ACHN (cell line): ENCODE results near the gene SMCO3.

Experiments used
- DNase-seq: peaks from one replicate; pipeline ENCODE4 v3.0.0-alpha.2; 2015
- in situ Hi-C: cut with HindIII; loops from 2 replicates; pipeline ENCODE4 v1.10.0; 2017; ENCODE audit warnings: low sequenced_read_pairs, low pct_ligation_motif_present, low pct_unique_long_range_greater_than_20kb

Gene SMCO3

DNA sequence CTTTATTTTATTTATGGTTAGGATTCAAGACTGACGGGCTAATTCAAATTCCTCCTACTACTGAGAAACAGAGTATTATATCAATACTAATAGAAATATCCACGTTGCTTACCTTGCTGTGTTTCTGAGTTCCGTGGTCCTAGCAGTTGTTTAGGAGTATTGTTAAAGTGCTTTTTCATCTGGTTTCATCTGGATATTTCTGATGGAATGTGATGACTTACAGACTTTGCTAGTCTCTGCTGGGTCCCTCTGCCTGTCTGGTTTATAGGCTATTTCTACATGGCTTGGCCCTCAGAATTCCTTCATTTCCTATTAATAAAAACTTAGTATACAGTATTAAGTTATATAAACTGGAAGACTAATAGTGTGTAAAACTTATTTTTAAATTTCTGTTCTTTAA, at the start of gene SMCO3:
Gene SMCO3, minus strand, starts transcription at position 169 of the 400 bp plus-strand sequence. CDS start 7,502 bp downstream, outside the sequence.
- in situ Hi-C loops = no loop called here
- no peak for DNase-seq

DNA sequence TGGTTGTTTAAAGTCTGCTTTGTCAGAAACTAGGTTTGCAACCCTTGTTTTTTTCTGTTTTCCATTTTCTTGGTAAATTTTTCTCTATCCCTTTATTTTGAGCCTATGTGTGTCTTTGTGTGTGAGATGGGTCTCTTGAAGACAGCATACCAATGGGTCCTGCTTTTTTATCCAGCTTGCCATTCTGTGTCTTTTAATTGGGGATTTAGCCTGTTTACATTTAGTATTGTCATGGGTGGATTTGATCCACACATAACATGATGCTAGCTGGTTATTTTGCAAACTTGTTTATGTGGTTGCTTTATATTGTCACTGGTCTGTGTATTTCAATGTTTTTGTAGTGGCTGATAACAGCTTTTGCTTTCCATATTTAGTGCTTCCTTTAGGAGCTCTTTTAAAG, 46.5 kb upstream of the SMCO3 start:
- no peak for DNase-seq
- in situ Hi-C loops = no loop called here

DNA sequence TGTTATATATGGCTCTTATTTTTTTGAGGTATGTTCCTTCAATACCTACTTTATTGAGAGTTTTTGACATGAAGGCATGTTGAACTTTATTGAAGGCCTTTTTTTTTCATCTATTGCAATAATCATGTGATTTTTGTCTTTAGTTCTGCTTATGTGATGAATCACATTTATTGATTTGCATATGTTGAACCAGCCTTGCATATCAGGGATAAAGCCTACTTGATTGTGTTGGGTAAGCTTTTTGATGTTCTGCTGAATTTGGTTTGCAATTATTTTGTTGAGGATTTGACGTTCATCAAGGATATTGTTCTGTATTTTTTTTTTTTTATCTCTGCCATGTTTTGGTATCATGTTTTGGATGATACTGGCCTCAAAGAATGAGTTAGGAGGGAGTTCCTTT, 44.5 kb upstream of the SMCO3 start:
- DNase-seq = no peak
- in situ Hi-C loops = no loop called here

DNA sequence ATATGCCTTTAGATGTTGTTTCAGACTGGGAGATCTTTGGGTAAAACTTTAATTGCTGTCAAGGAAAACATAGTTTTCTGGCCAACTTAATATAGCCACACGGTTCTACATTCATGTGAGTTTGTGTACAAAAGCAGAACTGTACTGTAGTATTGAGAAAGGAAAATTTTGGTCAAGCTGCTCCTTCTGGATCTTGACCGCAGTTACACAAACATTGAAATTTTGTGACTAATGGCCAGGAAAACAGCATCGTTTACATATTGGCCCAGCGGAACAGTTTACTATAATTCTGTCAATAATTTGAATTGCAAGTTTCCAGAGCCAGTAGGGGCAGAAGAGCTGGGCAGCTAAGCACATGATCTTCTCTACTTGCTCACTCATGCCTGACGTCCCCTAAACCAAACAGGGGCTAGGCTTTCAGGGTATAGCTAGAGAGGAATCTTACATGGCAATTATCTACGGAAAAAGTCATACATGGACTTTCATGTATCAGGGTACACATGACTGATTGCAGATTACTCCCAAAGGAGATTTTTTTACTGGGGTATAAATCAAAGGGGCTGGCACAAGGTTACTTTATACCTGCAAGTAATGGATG, 40.7 kb upstream of the SMCO3 start:
- DNase-seq = no peak
- in situ Hi-C loops = no loop called here

DNA sequence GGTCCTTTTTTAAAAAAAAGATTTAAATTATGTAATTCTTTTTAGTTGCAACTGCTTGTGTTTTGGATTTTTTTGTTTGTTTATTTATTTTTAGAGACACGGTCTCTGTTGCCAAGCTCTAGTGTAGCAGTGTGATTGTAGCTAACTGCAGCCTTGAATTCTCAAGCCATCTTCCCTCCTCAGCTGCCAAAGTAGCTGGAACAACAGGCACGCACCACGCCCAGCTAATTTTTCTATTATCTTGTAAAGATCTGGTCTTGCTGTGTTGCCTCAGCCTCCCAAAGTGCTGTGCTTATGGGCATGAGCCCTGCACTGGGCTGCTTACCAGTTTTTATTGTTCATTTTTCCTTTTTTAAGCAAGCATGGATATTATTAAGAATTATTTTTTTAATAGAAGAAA, 40.0 kb upstream of the SMCO3 start:
- DNase-seq = no peak
- in situ Hi-C loops = no loop called here

DNA sequence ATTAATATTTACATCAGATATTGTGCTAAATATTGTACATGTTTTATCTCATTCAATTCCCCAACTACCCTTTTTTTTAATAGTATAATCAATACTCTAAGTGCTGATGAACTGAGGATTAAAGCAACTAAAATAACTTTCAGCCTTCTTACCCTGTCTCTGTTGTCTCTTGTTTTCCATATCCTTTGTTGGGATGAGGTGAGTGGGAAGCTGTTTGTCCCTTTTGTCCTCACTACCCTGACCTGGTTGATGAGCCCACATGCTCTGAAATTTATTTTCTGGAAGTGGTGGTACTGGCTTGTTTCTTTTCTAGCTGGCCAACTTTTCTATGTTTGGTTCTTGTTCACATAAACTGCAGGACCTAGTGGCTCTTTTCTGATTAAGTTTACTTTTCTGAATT, 38.9 kb upstream of the SMCO3 start:
- no peak for DNase-seq
- in situ Hi-C loops = no loop called here

DNA sequence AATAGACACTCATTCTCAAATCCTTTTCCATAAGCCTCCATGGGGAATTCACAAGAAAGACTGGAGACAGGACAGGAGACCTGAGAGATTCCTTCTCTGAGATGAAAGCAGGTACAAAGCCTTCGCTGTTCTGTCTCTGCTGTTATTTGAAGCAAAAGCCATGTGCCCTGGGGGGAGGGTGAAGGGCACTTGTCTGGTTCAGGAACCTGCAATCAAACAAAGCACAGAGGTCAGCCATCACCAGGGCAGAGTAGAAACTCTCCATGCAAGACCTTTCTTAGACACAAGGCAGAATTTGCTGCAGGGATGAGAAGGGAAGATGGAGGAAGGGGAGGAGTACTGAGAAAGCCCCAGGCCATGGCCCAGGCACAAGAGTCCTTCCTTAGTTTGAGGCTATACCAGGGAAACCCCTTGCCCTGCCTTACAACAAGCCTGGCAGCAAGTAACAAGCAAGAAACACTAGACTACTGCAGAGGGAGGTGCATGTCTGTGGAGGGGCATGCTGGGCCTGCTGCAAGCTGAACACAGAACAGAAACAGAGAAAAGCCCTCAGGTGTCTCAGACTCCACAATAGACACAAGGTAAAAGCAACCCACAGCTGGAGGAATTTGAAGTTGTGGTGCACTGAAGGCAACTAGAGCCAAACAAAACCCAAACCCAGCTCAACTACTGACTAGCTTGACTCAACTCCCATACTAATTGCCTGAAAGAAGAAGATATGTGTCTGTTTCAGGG, 37.1 kb upstream of the SMCO3 start:
- in situ Hi-C loops = no loop called here
- DNase-seq = no peak

DNA sequence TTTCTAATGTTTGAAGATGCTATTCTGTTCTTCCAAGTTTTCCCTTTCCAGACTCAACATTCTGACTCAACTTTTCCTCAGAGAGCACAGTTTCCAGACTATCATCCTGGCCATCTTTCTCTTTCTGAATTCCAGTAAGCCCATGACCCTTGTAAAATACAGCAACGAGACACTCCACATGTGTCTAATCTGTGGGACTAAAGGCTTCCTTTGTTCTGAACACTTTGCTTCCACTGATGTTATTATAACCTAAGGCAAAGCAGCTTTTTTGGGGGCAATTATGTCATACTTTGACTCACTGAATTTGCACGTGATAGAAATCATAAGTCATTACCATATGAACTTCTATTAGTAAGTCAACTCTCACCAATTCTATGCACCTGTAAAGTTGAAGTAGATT, 35.7 kb upstream of the SMCO3 start:
- in situ Hi-C loops = no loop called here

DNA sequence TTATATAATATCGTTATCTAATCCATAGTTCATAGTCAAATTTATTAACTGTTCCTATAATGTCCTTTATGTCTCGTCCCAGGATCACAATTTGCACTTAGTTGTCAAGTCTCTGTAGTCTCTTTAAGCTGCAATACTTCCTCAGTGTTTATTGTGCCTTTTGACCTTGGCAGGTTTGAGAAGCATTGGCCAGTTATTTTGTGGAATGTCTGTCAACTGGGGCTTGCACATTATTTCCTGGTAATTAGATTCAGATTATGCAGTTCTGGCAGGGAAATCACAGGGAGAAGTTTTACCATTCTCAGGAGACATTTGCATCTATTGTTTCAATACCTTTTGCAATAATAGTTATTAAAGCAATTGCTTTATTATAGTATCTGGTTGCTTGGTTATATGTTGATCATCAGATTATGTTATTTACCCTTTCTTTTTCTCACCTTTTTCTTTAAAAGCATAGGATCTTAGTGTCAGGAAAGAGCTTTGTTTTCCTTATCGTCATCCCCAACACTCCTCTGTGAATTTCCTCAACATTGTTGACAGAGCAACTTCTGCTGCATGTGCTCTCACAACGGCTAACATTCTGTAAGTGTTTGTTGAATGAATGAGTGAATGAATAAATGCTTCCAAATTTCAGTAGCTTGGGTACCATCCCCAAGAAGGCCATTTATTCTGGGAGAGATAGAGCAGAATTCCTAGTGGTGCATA, 33.0 kb upstream of the SMCO3 start:
- DNase-seq = no peak
- in situ Hi-C loops = no loop called here

More for the DNA sequence above, 35.7 kb upstream of the SMCO3 start:
- DNase-seq = no peak

DNA sequence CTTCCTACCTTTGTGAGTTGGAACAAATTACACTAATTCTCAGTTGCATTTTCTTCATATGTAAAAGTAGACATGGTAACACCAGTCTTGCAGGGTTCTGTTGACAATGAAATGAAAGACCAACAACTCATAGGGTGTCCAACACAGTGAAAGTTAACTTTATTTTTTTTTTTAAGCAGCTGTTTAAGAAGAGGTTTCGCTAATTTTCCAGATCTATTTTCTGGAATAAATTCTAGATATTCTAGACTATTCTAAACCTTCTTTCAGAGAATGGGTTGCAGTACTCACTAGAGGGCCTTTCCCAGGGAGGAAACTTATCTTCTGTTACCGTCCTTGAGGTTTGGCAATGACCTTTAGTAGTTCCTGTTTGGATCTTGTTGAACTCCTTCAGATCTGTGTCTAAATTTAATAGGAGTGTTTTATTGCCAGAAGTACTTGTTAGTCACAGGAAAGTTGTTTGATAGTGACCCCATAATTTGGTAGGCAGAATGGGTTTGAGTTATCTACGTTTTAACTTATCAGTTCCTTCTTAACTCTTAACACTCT, 32.1 kb upstream of the SMCO3 start:
- DNase-seq = no peak
- in situ Hi-C loops = no loop called here

DNA sequence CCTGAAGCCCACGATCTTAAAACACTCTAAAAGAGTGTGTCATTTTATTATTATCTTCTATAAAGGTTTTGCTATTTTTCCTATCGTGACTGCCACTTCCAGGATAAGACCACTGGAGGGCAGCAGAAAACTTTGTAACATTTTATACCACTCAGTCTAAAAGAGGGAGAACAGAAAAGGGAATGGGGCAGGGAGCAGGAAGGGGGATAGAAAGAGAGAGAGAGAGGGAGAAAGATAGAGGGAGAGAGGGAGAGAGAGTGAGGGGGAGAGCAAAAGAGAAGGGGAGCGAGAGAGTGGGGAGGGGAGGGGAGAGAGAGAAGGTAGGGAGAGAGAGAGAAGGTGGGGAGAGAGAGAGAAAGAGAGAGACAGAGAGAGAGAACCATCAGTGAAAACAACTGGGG, 31.4 kb upstream of the SMCO3 start:
- in situ Hi-C loops = no loop called here
- peak; percentile 83 for DNase-seq

DNA sequence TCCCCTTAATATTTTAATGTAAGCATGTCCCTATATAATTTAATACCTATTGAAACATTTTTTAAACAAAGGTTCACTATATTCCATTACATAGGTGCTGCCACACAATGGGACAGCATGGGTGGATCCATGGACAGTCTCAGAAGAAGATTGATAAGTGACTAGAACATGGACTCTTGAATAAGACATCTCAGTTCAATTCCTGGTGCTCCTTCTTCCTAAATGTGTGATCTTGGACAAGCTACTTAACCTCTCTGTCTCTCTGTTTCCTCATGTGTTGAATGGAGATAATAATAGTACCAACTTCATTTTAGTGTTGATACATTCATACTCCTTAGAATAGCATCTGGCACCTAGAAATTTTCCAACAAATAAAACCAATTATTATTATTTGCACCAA, 30.4 kb upstream of the SMCO3 start:
- no peak for DNase-seq
- in situ Hi-C loops = no loop called here

DNA sequence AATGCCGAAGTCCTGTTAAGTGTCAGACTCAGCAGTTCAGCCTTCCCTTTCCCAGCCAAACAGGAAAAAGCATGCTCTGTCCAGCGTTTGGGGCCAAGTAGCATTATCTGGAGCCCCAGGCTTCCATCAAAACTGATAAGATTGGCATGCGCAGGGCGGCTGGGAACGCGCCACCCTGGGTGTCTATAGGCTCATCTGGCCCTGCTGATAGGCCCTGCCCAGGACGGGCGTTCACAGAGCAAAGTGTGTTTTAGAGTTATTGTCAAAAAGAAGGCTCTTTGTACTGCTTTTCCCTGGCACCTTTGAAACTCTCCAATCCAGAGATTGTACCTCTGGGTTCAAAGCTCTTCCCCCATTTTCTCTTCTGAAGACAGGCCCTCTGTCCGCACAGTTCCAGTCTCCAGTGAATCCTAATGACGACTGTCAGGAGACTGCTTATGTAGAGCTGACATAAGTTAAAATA, 29.5 kb upstream of the SMCO3 start, which contains the start of gene ART4:
Gene ART4, minus strand, starts transcription at position 102 of the 463 bp plus-strand sequence. CDS start 413 bp downstream, outside the sequence.
- in situ Hi-C loops = no loop called here
- no peak for DNase-seq

DNA sequence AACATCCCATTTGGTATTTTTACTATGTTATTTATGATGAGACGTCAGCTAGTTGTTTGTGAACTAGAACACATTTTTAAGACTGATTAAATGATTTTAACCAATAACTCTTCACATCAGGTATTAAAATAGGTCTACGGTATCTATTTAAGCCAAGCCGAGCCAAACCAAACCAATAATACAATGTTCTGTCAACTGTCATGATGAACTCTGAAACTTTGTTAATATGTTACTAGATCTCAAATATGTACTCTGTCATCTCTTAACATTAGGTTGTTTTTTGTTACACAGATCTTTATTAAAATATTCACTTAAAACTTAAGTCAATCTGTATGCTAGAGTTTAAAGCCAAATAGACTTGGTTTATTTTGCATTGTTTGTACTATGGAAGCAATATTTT, 28.3 kb upstream of the SMCO3 start:
- in situ Hi-C loops = no loop called here
- DNase-seq = no peak

DNA sequence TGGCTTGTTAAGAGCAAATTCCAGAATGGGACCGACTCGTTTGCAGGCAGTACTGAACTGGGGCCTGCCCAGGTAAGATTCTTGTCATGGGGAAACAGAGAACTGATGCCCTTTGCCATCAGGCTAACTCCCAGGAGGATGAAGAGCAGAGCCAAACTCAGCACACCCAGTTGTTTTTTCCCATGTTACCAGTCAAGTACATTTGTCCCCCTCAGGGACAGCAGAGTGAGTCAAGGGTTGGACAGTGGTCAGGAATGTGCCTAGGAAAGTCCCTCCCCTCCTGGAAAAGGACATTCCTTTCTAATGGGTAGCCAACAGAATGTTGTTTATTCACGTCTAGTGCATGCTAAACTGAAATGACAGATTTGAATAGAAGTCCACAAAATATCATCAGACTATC, 27.8 kb upstream of the SMCO3 start:
- DNase-seq = peak; percentile 67
- in situ Hi-C loops = no loop called here

DNA sequence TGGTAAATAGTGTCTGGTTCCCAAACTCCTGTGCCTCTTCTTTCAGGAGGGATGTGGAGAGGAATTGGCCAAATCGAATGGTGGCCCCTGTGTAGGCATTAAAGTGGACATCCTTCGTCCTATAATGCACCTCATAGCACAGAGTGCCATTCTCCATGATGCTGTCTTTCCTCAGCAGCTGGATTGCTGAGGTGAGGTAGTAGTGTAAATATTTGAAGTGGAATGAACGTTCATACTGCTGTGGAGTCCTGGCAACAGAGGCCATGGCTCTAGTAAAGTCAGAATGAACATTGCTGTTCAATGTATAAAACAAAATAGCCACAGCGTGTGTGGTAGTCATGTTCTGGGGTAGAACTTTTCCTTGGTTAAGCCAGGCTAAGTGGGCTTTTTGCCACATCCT, 26.6 kb upstream of the SMCO3 start:
- DNase-seq = no peak
- in situ Hi-C loops = no loop called here

DNA sequence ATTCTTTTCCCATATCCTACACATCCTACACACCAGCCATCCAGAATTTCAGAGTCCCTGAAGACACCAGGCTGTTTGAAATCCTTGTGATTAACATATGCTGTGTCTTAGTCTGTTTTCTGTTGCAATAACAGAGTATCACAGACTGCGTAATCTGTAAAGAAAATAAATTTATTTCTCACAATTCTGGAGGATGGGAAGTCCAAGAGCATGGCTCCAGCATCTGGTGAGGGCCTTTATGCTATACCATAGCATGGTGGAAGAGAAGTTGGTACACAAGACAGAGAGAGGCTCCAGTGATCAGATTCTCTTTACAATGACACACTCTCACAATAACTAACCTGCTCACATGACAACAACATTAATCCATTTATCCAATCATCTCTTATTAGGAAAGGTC, 25.3 kb upstream of the SMCO3 start:
- in situ Hi-C loops = no loop called here
- DNase-seq = no peak

DNA sequence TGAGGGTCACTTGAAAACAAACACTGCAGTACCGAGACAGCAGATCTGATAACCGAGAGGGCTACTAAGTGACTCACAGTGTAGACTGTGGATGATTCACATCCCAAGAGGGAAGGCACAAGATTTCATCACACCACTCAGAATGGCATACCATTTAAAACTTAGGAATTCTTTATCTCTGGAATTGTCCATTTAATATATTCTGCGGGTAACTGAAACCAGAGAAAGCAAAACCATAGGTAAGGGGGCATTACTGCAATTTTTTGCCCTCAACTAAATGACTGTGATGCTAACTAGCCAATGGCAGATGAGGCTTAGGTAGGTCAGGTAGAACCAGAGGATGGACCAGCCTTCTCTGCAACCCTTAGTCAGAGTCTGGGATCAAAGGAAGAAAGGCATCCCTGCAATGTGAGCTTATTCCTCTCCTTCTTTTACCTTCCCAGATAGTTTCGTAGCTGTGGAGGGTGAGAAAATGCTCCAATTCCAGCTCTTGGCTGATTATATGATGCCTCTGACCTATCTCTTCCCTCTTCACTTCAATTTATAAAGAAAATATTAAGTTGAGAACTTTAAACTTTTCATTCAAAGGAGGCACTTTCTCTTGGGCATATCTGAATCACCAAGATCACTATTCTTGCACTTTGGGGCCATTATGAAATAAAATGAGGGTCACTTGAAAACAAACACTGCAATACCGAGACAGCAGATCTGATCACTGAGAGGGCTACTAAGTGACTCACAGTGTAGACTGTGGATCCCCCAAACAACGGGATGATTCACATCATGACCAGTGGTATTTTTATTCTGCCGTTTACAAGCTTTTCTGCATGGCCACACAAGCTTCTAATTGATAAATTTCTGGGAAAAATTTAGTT, 22.6 kb upstream of the SMCO3 start:
- in situ Hi-C loops = no loop called here

More for the DNA sequence above, 22.6 kb upstream of the SMCO3 start:
- peak; percentile 93 for DNase-seq
